Kidney (tissue), 14 donors: ENCODE results near the gene PLCXD1. TPM values are rescaled to one million over a fixed set of nuclear protein-coding genes. Genes with fewer than 3 reads are reported as not detected.

Experiments used
- DNase-seq, 5 donors: peaks; one replicate each; pipeline ENCODE4 v3.0.0-alpha.2; 2013 to 2020
- FAIRE-seq: peaks from 2 replicates; lab custom pipeline; 2012; peaks lifted over from hg19 to GRCh38; lab: Jason Lieb, UNC
- H3K27ac ChIP-seq, 2 donors: one replicate each; pipeline ENCODE4 v1.7.0; 2013; ENCODE audit warnings: low read depth in 2 of 2, low read length in 2 of 2, inconsistent platforms in 1 of 2
- H3K27me3 ChIP-seq: one replicate; pipeline ENCODE4 v1.7.1; 2013; ENCODE audit warnings: low read length, inconsistent platforms; ENCODE audit not compliant: control insufficient read depth, insufficient read depth
- H3K36me3 ChIP-seq, 3 donors: one replicate each; pipeline versions ENCODE4 v1.7.0 to v1.7.1; 2013; ENCODE audit warnings: low read length in 3 of 3, control low read depth in 1 of 3, inconsistent platforms in 1 of 3; ENCODE audit not compliant: insufficient read depth in 3 of 3, control insufficient read depth in 2 of 3
- H3K4me1 ChIP-seq, 3 donors: one replicate each; pipeline versions ENCODE4 v1.7.0 to v1.7.1; 2013; ENCODE audit warnings: low read length in 3 of 3, inconsistent platforms in 1 of 3, low read depth in 1 of 3; ENCODE audit not compliant: control insufficient read depth in 2 of 3, insufficient read depth in 2 of 3
- H3K4me3 ChIP-seq, 3 donors: one replicate each; pipeline versions ENCODE4 v1.7.0 to v1.8.1; 2013; ENCODE audit warnings: low read length in 3 of 3, control low read depth in 1 of 3, inconsistent platforms in 1 of 3
- H3K9ac ChIP-seq, 3 donors: one replicate each; pipeline versions ENCODE4 v1.7.0 to v1.7.1; 2013; ENCODE audit warnings: low read length in 3 of 3, control low read depth in 1 of 3, inconsistent platforms in 1 of 3
- H3K9me3 ChIP-seq, 3 donors: one replicate each; pipeline versions ENCODE4 v1.7.0 to v1.7.1; 2013; ENCODE audit warnings: low read length in 3 of 3, control low read depth in 1 of 3, inconsistent platforms in 1 of 3; ENCODE audit not compliant: control insufficient read depth in 2 of 3, insufficient read depth in 1 of 3
- CTCF ChIP-seq: IDR thresholded peaks from 3 replicates; pipeline ENCODE4 v1.5.1; 2012; ENCODE audit warnings: mild to moderate bottlenecking, moderate library complexity, borderline replicate concordance; ENCODE audit not compliant: insufficient read depth; ENCODE audit errors: extremely low read depth
- intact Hi-C: fragments of 100-400 bp; cut with DNase I; formaldehyde crosslinking; loops from one replicate; pipeline ENCODE4 v1.11.1; 2022
- polyA plus RNA-seq: library from polyadenylated mRNA; stranded (reverse); fragments of 350-450 nt; fragmentation: Illumina TruSeq; extraction: RNeasy Lipid Tissue Mini Kit (QIAGEN cat#74804); gene quantifications from one replicate; pipeline ENCODE4 v1.2.3, GENCODE V29; 2014; ENCODE audit warnings: low read depth, low replicate concordance; ENCODE audit not compliant: insufficient read depth
- total RNA-seq: library from RNA; stranded (reverse); fragmentation: NEBNext Ultra II Directional; extraction: Animal tissue kit (Norgen Biotek cat#: 25700); gene quantifications from one replicate; pipeline ENCODE4 v1.2.1, GENCODE V29; 2021
- donor health status: control.
- donor health status: control.
- donor health status: control.
- donor health status: control.
- donor health status: control.
- donor health status: DM: yes; HTN: yes; CAD: no.
- donor health status: Normal renal cell carcinoma (clear cell type).

The PLCXD1 gene
- total and polyA plus RNA-seq, 2 donors from 2014 or later = 4.9 to 11.0 TPM

GRCh38 chrX:345020-345925 is 64.1 kb downstream of the PLCXD1 start:
- Histone ChIP-seq H3K27me3 (no peaks in the 10 kb centered on the region), H3K27ac (no peak overlapping the region), H3K9me3 (no peaks in the 10 kb centered on the region), H3K4me3 (no peak overlapping the region), H3K9ac (no peak overlapping the region), H3K4me1 (no peaks in the 10 kb centered on the region), H3K36me3 (peaks cover 0 to 4% (median 0%) of the 10 kb centered on the region in 3 donors)
- TF ChIP-seq CTCF = no peak
- FAIRE-seq = no peak
- intact Hi-C loops = no loop called here
- peak in 1 of 5 donors; percentile 73 for DNase-seq

GRCh38 chrX:346034-346813 is 65.0 kb downstream of the PLCXD1 start:
- FAIRE-seq (no peak), DNase-seq (peak in 1 of 5 donors; percentile 74)
- intact Hi-C loops = no loop called here
- TF ChIP-seq CTCF = no peak
- Histone ChIP-seq H3K4me3 (no peak overlapping the region), H3K4me1 (no peaks in the 10 kb centered on the region), H3K9me3 (no peaks in the 10 kb centered on the region), H3K27ac (no peak overlapping the region), H3K9ac (no peak overlapping the region), H3K27me3 (no peaks in the 10 kb centered on the region), H3K36me3 (peaks cover 0 to 4% (median 0%) of the 10 kb centered on the region in 3 donors)

- no peak for FAIRE-seq
- DNase-seq = peak in 1 of 5 donors; percentile 72
Measured at GRCh38 chrX:347351-348117, 66.4 kb downstream of the PLCXD1 start.

More at GRCh38 chrX:347351-348117, 66.4 kb downstream of the PLCXD1 start:
- Histone ChIP-seq H3K27ac (no peak overlapping the region), H3K4me3 (no peak overlapping the region), H3K36me3 (peaks cover 0 to 4% (median 0%) of the 10 kb centered on the region in 3 donors), H3K9me3 (no peaks in the 10 kb centered on the region), H3K27me3 (no peaks in the 10 kb centered on the region), H3K4me1 (no peaks in the 10 kb centered on the region), H3K9ac (no peak overlapping the region)
- no peak for TF ChIP-seq CTCF
- intact Hi-C loops = no loop called here
